SW480 (cell line): Measurements from ENCODE around the gene INTS14.

ENCODE experiments used
- DNase-seq: peaks from one replicate; pipeline ENCODE4 v3.0.0-alpha.2; 2016; ENCODE audit warnings: low spot score

INTS14 gene

GRCh38 chr15:65610871-65611718 lies at the start of gene INTS14:
Gene INTS14, minus strand, starts transcription at chr15:65611131. Its CDS starts 3,751 bp downstream, at chr15:65607380.
- DNase-seq, result peak; percentile 96

GRCh38 chr15:65659502-65660052 lies 48.6 kb upstream of the INTS14 start:
- DNase-seq, result no peak

- DNase-seq, result no peak
Measured at GRCh38 chr15:65655457-65655856, 44.5 kb upstream of the INTS14 start.

- peak; percentile 53 for DNase-seq
Measured at GRCh38 chr15:65655026-65655425, 44.1 kb upstream of the INTS14 start.

GRCh38 chr15:65653801-65654521 lies 43.0 kb upstream of the INTS14 start:
- DNase-seq, result no peak

- DNase-seq, result no peak
Measured at GRCh38 chr15:65653341-65653740, 42.4 kb upstream of the INTS14 start.

GRCh38 chr15:65651831-65652749 lies 41.2 kb upstream of the INTS14 start:
- DNase-seq, result no peak

GRCh38 chr15:65651042-65651322 lies 40.1 kb upstream of the INTS14 start:
- DNase-seq, result no peak

GRCh38 chr15:65650312-65651041 lies 39.5 kb upstream of the INTS14 start:
- DNase-seq, result no peak

GRCh38 chr15:65646486-65646885 lies 35.6 kb upstream of the INTS14 start:
- DNase-seq, result no peak

- DNase-seq, result no peak
Measured at GRCh38 chr15:65645392-65645791, 34.5 kb upstream of the INTS14 start.

GRCh38 chr15:65644282-65644681 lies 33.4 kb upstream of the INTS14 start:
- DNase-seq, result no peak

- no peak for DNase-seq
Measured at GRCh38 chr15:65642594-65642993, 31.7 kb upstream of the INTS14 start.

- DNase-seq, result no peak
Measured at GRCh38 chr15:65641768-65642475, 31.0 kb upstream of the INTS14 start.

- DNase-seq, result no peak
Measured at GRCh38 chr15:65639509-65639908, 28.6 kb upstream of the INTS14 start.

- DNase-seq, result peak; percentile 55
Measured at GRCh38 chr15:65638681-65639089, 27.8 kb upstream of the INTS14 start.

- no peak for DNase-seq
Measured at GRCh38 chr15:65638109-65638508, 27.2 kb upstream of the INTS14 start.

GRCh38 chr15:65634356-65634755 lies 23.4 kb upstream of the INTS14 start:
- no peak for DNase-seq

- no peak for DNase-seq
Measured at GRCh38 chr15:65633752-65634151, 22.8 kb upstream of the INTS14 start.

- no peak for DNase-seq
Measured at GRCh38 chr15:65632780-65633375, 21.9 kb upstream of the INTS14 start.
